ENCODE results near the gene ORAI2. TPM values are rescaled to one million over a fixed set of nuclear protein-coding genes. Genes with fewer than 3 reads are reported as not detected.

The ORAI2 gene
- polyA plus RNA-seq, 1 donor (not counting 4 experiments of a cell fraction or from before 2014, with no cell fraction given): 2.0 TPM

GRCh38 chr7:102447311-102447710 lies 13.9 kb downstream of the ORAI2 start:
- no peaks in the 10 kb centered on the region for H3K79me2 ChIP-seq (ENCODE audit: control insufficient read depth, insufficient read depth, low read length)
- H4K20me1 ChIP-seq (ENCODE audit: control insufficient read depth, extremely low read depth, insufficient read depth, low read length): no peaks in the 10 kb centered on the region
- H3K4me1 ChIP-seq (ENCODE audit: control insufficient read depth, extremely low read depth, insufficient read depth, low read length): peaks cover 10% of the 10 kb centered on the region
- H3K4me2 ChIP-seq (ENCODE audit: control insufficient read depth, extremely low read depth, insufficient read depth, low read depth, low read length): no peak overlapping the region
- no peak overlapping the region for H3K9ac ChIP-seq (ENCODE audit: control insufficient read depth, extremely low read depth, insufficient read depth, low read length)
- no peaks in the 10 kb centered on the region for H3K36me3 ChIP-seq (ENCODE audit: control insufficient read depth in 2 of 2, extremely low read depth in 1 of 2, insufficient read depth in 2 of 2, low read length in 2 of 2)
- DNase-seq (ENCODE audit: low read depth, low spot score) (no peak), FAIRE-seq (no peak)
- no peaks in the 10 kb centered on the region for H3K9me3 ChIP-seq (ENCODE audit: control insufficient read depth, low read depth, low read length)
- H3K27me3 ChIP-seq (ENCODE audit: control insufficient read depth, extremely low read depth, insufficient read depth, low read length): no peaks in the 10 kb centered on the region
- H2AFZ ChIP-seq (ENCODE audit: control insufficient read depth, low read length): no peak overlapping the region
- TF ChIP-seq, protein P1, sequence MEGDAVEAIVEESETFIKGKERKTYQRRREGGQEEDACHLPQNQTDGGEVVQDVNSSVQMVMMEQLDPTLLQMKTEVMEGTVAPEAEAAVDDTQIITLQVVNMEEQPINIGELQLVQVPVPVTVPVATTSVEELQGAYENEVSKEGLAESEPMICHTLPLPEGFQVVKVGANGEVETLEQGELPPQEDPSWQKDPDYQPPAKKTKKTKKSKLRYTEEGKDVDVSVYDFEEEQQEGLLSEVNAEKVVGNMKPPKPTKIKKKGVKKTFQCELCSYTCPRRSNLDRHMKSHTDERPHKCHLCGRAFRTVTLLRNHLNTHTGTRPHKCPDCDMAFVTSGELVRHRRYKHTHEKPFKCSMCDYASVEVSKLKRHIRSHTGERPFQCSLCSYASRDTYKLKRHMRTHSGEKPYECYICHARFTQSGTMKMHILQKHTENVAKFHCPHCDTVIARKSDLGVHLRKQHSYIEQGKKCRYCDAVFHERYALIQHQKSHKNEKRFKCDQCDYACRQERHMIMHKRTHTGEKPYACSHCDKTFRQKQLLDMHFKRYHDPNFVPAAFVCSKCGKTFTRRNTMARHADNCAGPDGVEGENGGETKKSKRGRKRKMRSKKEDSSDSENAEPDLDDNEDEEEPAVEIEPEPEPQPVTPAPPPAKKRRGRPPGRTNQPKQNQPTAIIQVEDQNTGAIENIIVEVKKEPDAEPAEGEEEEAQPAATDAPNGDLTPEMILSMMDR (optimal IDR thresholded peaks at IDR 0.05 in 1 of 3, IDR thresholded peaks at IDR 0.05 in 1 of 3, conservative IDR thresholded peaks at IDR 0.05 in 1 of 3; ENCODE audit: extremely low read depth in 1 of 3, insufficient read depth in 2 of 3, low read length in 3 of 3): no peak
- TF ChIP-seq EZH2 (IDR thresholded peaks at IDR 0.05; ENCODE audit: low read length): no peak
- no peak overlapping the region for H3K4me3 ChIP-seq (ENCODE audit: control insufficient read depth in 2 of 3, extremely low read depth in 1 of 3, insufficient read depth in 2 of 3, low read depth in 1 of 3, low read length in 3 of 3)
- dilution Hi-C loops (cut with MboI; ENCODE audit: extremely low pct_ligation_motif_present, low sequenced_read_pairs): no loop called here
- H3K9me1 ChIP-seq (ENCODE audit: control insufficient read depth, extremely low read depth, insufficient read depth, low read length): no peaks in the 10 kb centered on the region
- H3K27ac ChIP-seq (ENCODE audit: control insufficient read depth, insufficient read depth, low read length): no peak overlapping the region

DNA sequence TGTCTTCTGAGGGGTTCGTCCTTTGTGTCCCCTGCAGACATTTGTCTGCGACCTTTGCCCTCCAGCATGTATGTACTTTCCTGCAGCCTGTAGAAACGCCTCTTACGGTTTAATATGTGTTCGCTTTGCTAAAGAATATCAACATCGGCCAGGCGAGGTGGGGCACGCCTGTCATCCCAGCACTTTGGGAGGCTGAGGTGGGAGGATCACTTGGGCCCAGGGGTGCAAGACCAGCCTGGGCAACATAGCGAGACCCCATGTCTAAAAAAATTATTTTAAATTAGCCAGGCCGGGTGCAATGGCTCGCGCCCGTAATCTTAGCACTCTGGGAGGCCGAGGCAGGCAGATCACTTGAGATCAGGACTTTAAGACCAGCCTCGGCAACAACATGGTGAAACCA lies 15.8 kb downstream of the ORAI2 start:
- no peaks in the 10 kb centered on the region for H4K20me1 ChIP-seq (ENCODE audit: control insufficient read depth, extremely low read depth, insufficient read depth, low read length)
- H2AFZ ChIP-seq (ENCODE audit: control insufficient read depth, low read length): no peak overlapping the region
- no peaks in the 10 kb centered on the region for H3K27me3 ChIP-seq (ENCODE audit: control insufficient read depth, extremely low read depth, insufficient read depth, low read length)
- dilution Hi-C loops (cut with MboI; ENCODE audit: extremely low pct_ligation_motif_present, low sequenced_read_pairs): no loop called here
- DNase-seq (ENCODE audit: low read depth, low spot score): no peak
- H3K9me3 ChIP-seq (ENCODE audit: control insufficient read depth, low read depth, low read length): no peaks in the 10 kb centered on the region
- H3K9ac ChIP-seq (ENCODE audit: control insufficient read depth, extremely low read depth, insufficient read depth, low read length): no peak overlapping the region
- no peak for FAIRE-seq
- H3K4me3 ChIP-seq (ENCODE audit: control insufficient read depth in 2 of 3, extremely low read depth in 1 of 3, insufficient read depth in 2 of 3, low read depth in 1 of 3, low read length in 3 of 3): no peak overlapping the region
- no peaks in the 10 kb centered on the region for H3K79me2 ChIP-seq (ENCODE audit: control insufficient read depth, insufficient read depth, low read length)
- no peak overlapping the region for H3K27ac ChIP-seq (ENCODE audit: control insufficient read depth, insufficient read depth, low read length)
- peaks cover 10% of the 10 kb centered on the region for H3K4me1 ChIP-seq (ENCODE audit: control insufficient read depth, extremely low read depth, insufficient read depth, low read length)
- TF ChIP-seq, protein P1 (optimal IDR thresholded peaks at IDR 0.05 in 1 of 3, IDR thresholded peaks at IDR 0.05 in 1 of 3, conservative IDR thresholded peaks at IDR 0.05 in 1 of 3; ENCODE audit: extremely low read depth in 1 of 3, insufficient read depth in 2 of 3, low read length in 3 of 3): no peak
- TF ChIP-seq EZH2 (IDR thresholded peaks at IDR 0.05; ENCODE audit: low read length): no peak
- H3K9me1 ChIP-seq (ENCODE audit: control insufficient read depth, extremely low read depth, insufficient read depth, low read length): no peaks in the 10 kb centered on the region
- no peaks in the 10 kb centered on the region for H3K36me3 ChIP-seq (ENCODE audit: control insufficient read depth in 2 of 2, extremely low read depth in 1 of 2, insufficient read depth in 2 of 2, low read length in 2 of 2)
- no peak overlapping the region for H3K4me2 ChIP-seq (ENCODE audit: control insufficient read depth, extremely low read depth, insufficient read depth, low read depth, low read length)
